Neuronal stem cell (in vitro differentiated cells): Measurements from ENCODE around the gene UGP2.

Experiments used
- DNase-seq: peaks from one replicate; pipeline ENCODE4 v3.0.0-alpha.2; 2013; ENCODE audit warnings: low spot score
- H2AFZ ChIP-seq: one replicate; pipeline ENCODE4 v1.6.1; 2013; ENCODE audit warnings: mild to moderate bottlenecking, low read length, inconsistent platforms
- H2AK5ac ChIP-seq: 2 replicates; pipeline ENCODE4 v1.6.1; 2013; ENCODE audit warnings: low read depth, mild to moderate bottlenecking, inconsistent platforms, low read length, moderate library complexity, mixed read lengths
- H2BK120ac ChIP-seq: 2 replicates; pipeline ENCODE4 v1.6.1; 2013; ENCODE audit warnings: low read depth, mild to moderate bottlenecking, inconsistent platforms, low read length, moderate library complexity, mixed read lengths
- H2BK12ac ChIP-seq: one replicate; pipeline ENCODE4 v1.6.1; 2013; ENCODE audit warnings: low read length, inconsistent platforms
- H2BK15ac ChIP-seq: 2 replicates; pipeline ENCODE4 v1.6.1; 2013; ENCODE audit warnings: mild to moderate bottlenecking, low read length, inconsistent platforms, mixed read lengths
- H2BK5ac ChIP-seq: one replicate; pipeline ENCODE4 v1.6.1; 2013; ENCODE audit warnings: inconsistent platforms, mild to moderate bottlenecking, low read length, moderate library complexity
- H3K14ac ChIP-seq: one replicate; pipeline ENCODE4 v1.6.1; 2013; ENCODE audit warnings: low read length, inconsistent platforms
- H3K18ac ChIP-seq: 2 replicates; pipeline ENCODE4 v1.6.1; 2013; ENCODE audit warnings: low read length, inconsistent platforms
- H3K23ac ChIP-seq: 2 replicates; pipeline ENCODE4 v1.6.1; 2013; ENCODE audit warnings: low read depth, mild to moderate bottlenecking, mixed read lengths, low read length, inconsistent platforms; ENCODE audit not compliant: poor library complexity
- H3K27ac ChIP-seq: replicated peaks from 3 replicates; pipeline ENCODE4 v1.5.1; 2013; ENCODE audit warnings: low read length, inconsistent platforms
- H3K27me3 ChIP-seq, 3 experiments: 2 replicates each; pipeline ENCODE4 v1.6.1; 2013; ENCODE audit warnings: low read length in 3 of 3, mild to moderate bottlenecking in 2 of 3, inconsistent platforms in 1 of 3, low read depth in 1 of 3, mixed read lengths in 1 of 3, moderate library complexity in 1 of 3; ENCODE audit not compliant: control insufficient read depth in 3 of 3, insufficient read depth in 3 of 3
- H3K36me3 ChIP-seq, 2 donors: replicated peaks in 1 of 2; 2 replicates each; pipeline ENCODE4 v1.6.1; 2013; ENCODE audit warnings: low read length in 2 of 2; ENCODE audit not compliant: control insufficient read depth in 2 of 2, insufficient read depth in 2 of 2
- H3K4ac ChIP-seq: 2 replicates; pipeline ENCODE4 v1.6.1; 2013; ENCODE audit warnings: inconsistent platforms, mild to moderate bottlenecking, low read length, moderate library complexity
- H3K4me1 ChIP-seq, 2 donors: 1 replicate in 1 of 2; 2 replicates in 1 of 2; pipeline ENCODE4 v1.6.1; 2013; ENCODE audit warnings: low read length in 2 of 2, low read depth in 1 of 2; ENCODE audit not compliant: control insufficient read depth in 2 of 2, insufficient read depth in 1 of 2
- H3K4me2 ChIP-seq: one replicate; pipeline ENCODE4 v1.6.1; 2013; ENCODE audit warnings: mild to moderate bottlenecking, low read length, inconsistent platforms; ENCODE audit not compliant: insufficient read depth, poor library complexity, severe bottlenecking
- H3K4me3 ChIP-seq, 2 donors: 2 replicates each; pipeline ENCODE4 v1.5.1; 2013; ENCODE audit warnings: low read length in 2 of 2, mild to moderate bottlenecking in 2 of 2, inconsistent platforms in 1 of 2, moderate library complexity in 1 of 2
- H3K79me1 ChIP-seq: one replicate; pipeline ENCODE4 v1.6.1; 2013; ENCODE audit warnings: low read depth, mild to moderate bottlenecking, inconsistent platforms, low read length, moderate library complexity
- H3K9ac ChIP-seq: one replicate; pipeline ENCODE4 v1.6.1; 2013; ENCODE audit warnings: mild to moderate bottlenecking, low read depth, low read length, inconsistent platforms; ENCODE audit not compliant: poor library complexity
- H3K9me3 ChIP-seq, 2 donors: replicated peaks in 1 of 2; 2 replicates each; pipeline versions ENCODE3 to v1.6.1; 2013; ENCODE audit warnings: low read length in 2 of 2, mild to moderate bottlenecking in 2 of 2, inconsistent platforms in 1 of 2, low read depth in 1 of 2, mixed read lengths in 1 of 2, moderate library complexity in 1 of 2; ENCODE audit not compliant: control insufficient read depth in 2 of 2, insufficient read depth in 1 of 2
- H4K8ac ChIP-seq: one replicate; pipeline ENCODE4 v1.6.1; 2013; ENCODE audit warnings: low read depth, mild to moderate bottlenecking, inconsistent platforms, low read length, moderate library complexity
- H4K91ac ChIP-seq: one replicate; pipeline ENCODE4 v1.6.1; 2013; ENCODE audit warnings: low read length, low read depth, mild to moderate bottlenecking, inconsistent platforms; ENCODE audit not compliant: poor library complexity
- whole genome bisulfite sequencing, 2 donors: extraction: QIAGEN DNeasy Blood & Tissue Kit; methylation state at CpG; one replicate each; pipeline ENCODE4 v1.1.7; 2013; ENCODE audit warnings: missing lambda C conversion rate in 2 of 2, mixed read lengths in 1 of 2; ENCODE audit not compliant: insufficient read length in 2 of 2, insufficient replicate concordance in 1 of 2; ENCODE audit errors: extremely low coverage in 2 of 2; 5-methylcytosine and 5-hydroxymethylcytosine counted together

The UGP2 gene

DNA sequence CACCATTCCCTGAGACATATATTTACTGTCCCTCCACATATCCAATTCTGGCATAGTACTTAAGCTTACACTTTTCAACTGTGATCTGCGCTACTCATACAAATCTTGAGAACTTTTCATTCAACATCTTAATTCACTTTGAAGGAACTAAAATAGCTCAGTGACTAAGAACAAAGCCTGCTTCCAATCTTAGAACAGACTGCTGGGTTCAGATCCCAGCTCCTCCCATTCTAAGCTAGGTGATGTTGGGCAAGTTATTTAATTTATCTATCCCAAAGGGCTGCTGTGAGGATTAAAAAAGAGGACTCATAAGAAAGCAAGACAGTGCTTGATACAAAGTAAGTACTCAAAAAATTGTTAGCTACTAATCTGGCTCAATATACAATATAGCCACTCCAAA is 57.9 kb downstream of the UGP2 start:
- Histone ChIP-seq H3K4me1 (no peaks in the 10 kb centered on the region), H2AK5ac (no peak overlapping the region), H4K91ac (no peak overlapping the region), H3K14ac (no peak overlapping the region), H3K27ac (no peak overlapping the region), H3K4ac (no peak overlapping the region), H3K9ac (no peak overlapping the region), H3K79me1 (no peaks in the 10 kb centered on the region), H2AFZ (no peak overlapping the region), H3K23ac (no peak overlapping the region), H2BK12ac (no peak overlapping the region), H3K18ac (no peak overlapping the region), H2BK5ac (no peak overlapping the region), H4K8ac (no peak overlapping the region), H2BK120ac (no peak overlapping the region), H3K9me3 (peaks cover 4 to 30% of the 10 kb centered on the region in 2 donors), H2BK15ac (no peak overlapping the region), H3K4me3 (no peak overlapping the region), H3K4me2 (no peak overlapping the region), H3K36me3 (peaks cover 4 to 76% of the 10 kb centered on the region in 2 donors), H3K27me3 (no peaks in the 10 kb centered on the region)
- DNase-seq, result no peak
- no CpG with 5 or more reads among the region's 1 CpG for WGBS, 2 donors

- no peaks in the 10 kb centered on the region for H3K79me1 ChIP-seq
- no peak overlapping the region for H3K18ac ChIP-seq
- H3K36me3 ChIP-seq, result peaks cover 4 to 67% of the 10 kb centered on the region in 2 donors
- no peaks in the 10 kb centered on the region for H3K27me3 ChIP-seq
- H2BK12ac ChIP-seq, result no peak overlapping the region
- H3K4ac ChIP-seq, result no peak overlapping the region
- H3K27ac ChIP-seq, result no peak overlapping the region
- no peak overlapping the region for H3K4me3 ChIP-seq
- no peak overlapping the region for H2BK15ac ChIP-seq
- DNase-seq, result no peak
- no peak overlapping the region for H3K9ac ChIP-seq
- no peak overlapping the region for H4K91ac ChIP-seq
- H3K4me1 ChIP-seq, result no peaks in the 10 kb centered on the region
- H2BK5ac ChIP-seq, result no peak overlapping the region
- no peak overlapping the region for H3K4me2 ChIP-seq
- H2AK5ac ChIP-seq, result no peak overlapping the region
- H4K8ac ChIP-seq, result no peak overlapping the region
- H3K9me3 ChIP-seq, result peaks cover 4 to 44% of the 10 kb centered on the region in 2 donors
- H3K14ac ChIP-seq, result no peak overlapping the region
- H2BK120ac ChIP-seq, result no peak overlapping the region
- H2AFZ ChIP-seq, result no peak overlapping the region
- H3K23ac ChIP-seq, result no peak overlapping the region
Measured at GRCh38 chr2:63902149-63902548, 60.5 kb downstream of the UGP2 start.

DNA sequence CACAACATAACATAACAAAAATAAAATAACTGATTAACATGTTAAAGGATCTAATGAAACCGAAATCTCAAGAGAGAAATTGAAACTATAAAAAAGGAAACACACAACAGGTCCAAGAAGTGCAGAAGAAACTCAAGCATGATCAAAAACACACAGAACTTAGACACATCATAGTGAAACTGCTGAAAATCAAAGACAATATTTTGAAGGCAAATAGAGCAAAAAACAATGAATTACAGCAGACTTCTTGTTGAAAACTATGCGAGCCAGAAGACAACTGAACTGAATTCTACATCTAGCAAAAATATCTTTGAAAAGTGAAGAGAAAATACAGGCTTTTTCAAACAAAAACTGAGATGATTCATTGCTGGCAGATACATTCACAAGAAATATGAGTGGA is 61.3 kb downstream of the UGP2 start:
- no peak overlapping the region for H2BK120ac ChIP-seq
- no peak overlapping the region for H3K4me2 ChIP-seq
- H2BK15ac ChIP-seq, result no peak overlapping the region
- no peak for DNase-seq
- no peak overlapping the region for H3K23ac ChIP-seq
- no peak overlapping the region for H3K4me3 ChIP-seq
- peaks cover 4 to 44% of the 10 kb centered on the region in 2 donors for H3K9me3 ChIP-seq
- no CpG with 5 or more reads among the region's 2 CpGs for WGBS, 2 donors
- H2BK12ac ChIP-seq, result no peak overlapping the region
- no peak overlapping the region for H2AK5ac ChIP-seq
- no peak overlapping the region for H2BK5ac ChIP-seq
- H3K4ac ChIP-seq, result no peak overlapping the region
- H4K8ac ChIP-seq, result no peak overlapping the region
- H4K91ac ChIP-seq, result no peak overlapping the region
- no peak overlapping the region for H2AFZ ChIP-seq
- H3K18ac ChIP-seq, result no peak overlapping the region
- no peaks in the 10 kb centered on the region for H3K27me3 ChIP-seq
- peaks cover 4 to 64% of the 10 kb centered on the region in 2 donors for H3K36me3 ChIP-seq
- H3K14ac ChIP-seq, result no peak overlapping the region
- H3K79me1 ChIP-seq, result no peaks in the 10 kb centered on the region
- H3K9ac ChIP-seq, result no peak overlapping the region
- H3K27ac ChIP-seq, result no peak overlapping the region
- H3K4me1 ChIP-seq, result no peaks in the 10 kb centered on the region

DNA sequence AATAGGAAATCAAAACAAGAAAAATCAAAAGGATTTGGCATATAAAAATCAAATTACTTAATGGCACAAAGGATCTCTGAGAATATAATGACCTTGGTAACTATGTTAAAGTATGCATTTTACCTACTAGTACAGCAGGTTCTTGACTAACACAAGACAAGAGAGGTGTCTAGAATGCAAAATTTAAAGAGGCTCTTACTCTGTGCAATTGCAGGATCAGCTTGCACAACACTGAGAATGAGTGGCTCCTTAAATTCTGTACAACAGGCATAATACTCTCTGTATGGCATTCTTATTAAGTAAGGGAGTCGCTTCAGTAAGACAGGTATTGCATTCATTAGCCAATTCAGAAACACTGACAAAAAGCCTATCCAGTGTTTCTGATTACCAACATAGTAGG is 72.6 kb downstream of the UGP2 start:
- Histone ChIP-seq H2BK12ac (no peak overlapping the region), H3K9me3 (no peaks in the 10 kb centered on the region), H3K36me3 (peaks cover 2 to 90% of the 10 kb centered on the region in 2 donors), H4K8ac (no peak overlapping the region), H2AK5ac (no peak overlapping the region), H3K14ac (no peak overlapping the region), H3K79me1 (no peaks in the 10 kb centered on the region), H3K27ac (no peak overlapping the region), H2BK120ac (no peak overlapping the region), H3K4me3 (no peak overlapping the region), H3K4ac (no peak overlapping the region), H3K4me1 (no peaks in the 10 kb centered on the region), H3K9ac (no peak overlapping the region), H2AFZ (no peak overlapping the region), H3K18ac (no peak overlapping the region), H3K4me2 (no peak overlapping the region), H4K91ac (no peak overlapping the region), H3K23ac (no peak overlapping the region), H3K27me3 (no peaks in the 10 kb centered on the region), H2BK5ac (no peak overlapping the region), H2BK15ac (no peak overlapping the region)
- no peak for DNase-seq
- no CpG with 5 or more reads among the region's 1 CpG for WGBS, 2 donors
